A549 (cell line): ENCODE measurements around the gene TMA7B. TPM values are rescaled to one million over a fixed set of nuclear protein-coding genes. Genes with fewer than 3 reads are reported as not detected.
"Not testable (repeated sequence)": the region's sequence is repeated elsewhere in the genome, so short reads cannot be mapped to it uniquely, and the experiment has no call there.

Source experiments
- ATAC-seq, 2 experiments: fragments of 200-7000 bp in 1 of 2; fragments of >200 bp in 1 of 2; cut with Nextera tagmentation in 1 of 2; cut with Tn5 transposase in 1 of 2; 3 replicates each; pipeline versions ENCODE4 v1.8.0 to v1.9.1; 2018 to 2020; ENCODE audit warnings: mild to moderate bottlenecking in 1 of 2, moderate library complexity in 1 of 2
- CTCF ChIA-PET: fragments of 300-600 bp; sonication (Branson Sonifier 250); formaldehyde crosslinking; extraction: SDS; loops from one replicate; lab custom pipeline; 2021; ENCODE audit warnings: antibody characterized with exemption, inconsistent platforms; lab: Yijun Ruan, JAX
- POLR2A ChIA-PET: fragments of 350-600 bp; formaldehyde crosslinking; extraction: SDS; loops from one replicate; lab custom pipeline; 2021; ENCODE audit warnings: antibody characterized with exemption, inconsistent platforms; lab: Yijun Ruan, JAX
- DNase-seq, 2 experiments: peaks; one replicate each; pipeline versions ENCODE4 v3.0.0 to v3.0.0-alpha.2; 2011 to 2016; ENCODE audit warnings: low read depth in 1 of 2, low spot score in 1 of 2
- FAIRE-seq: peaks from 2 replicates; lab custom pipeline; 2011; peaks lifted over from hg19 to GRCh38; lab: Jason Lieb, UNC
- H3K27ac ChIP-seq, 2 experiments: fragments of >200 bp; sonication (Bioruptor Twin); formaldehyde crosslinking; 3 replicates each; pipeline ENCODE4 v1.5.1; 2016 to 2017
- H3K4me1 ChIP-seq: fragments of >200 bp; sonication (Bioruptor Twin); formaldehyde crosslinking; 3 replicates; pipeline ENCODE4 v1.6.1; 2016
- H3K4me2 ChIP-seq: fragments of >200 bp; sonication (Bioruptor Twin); formaldehyde crosslinking; 3 replicates; pipeline ENCODE4 v1.6.1; 2016
- H3K4me3 ChIP-seq: fragments of >200 bp; sonication (Bioruptor Twin); formaldehyde crosslinking; 3 replicates; pipeline ENCODE4 v1.5.1; 2016
- H3K9me3 ChIP-seq: fragments of >200 bp; sonication (Bioruptor Twin); formaldehyde crosslinking; 3 replicates; pipeline ENCODE4 v1.6.1; 2016
- ATOH8 ChIP-seq: fragments of 250-450 bp; sonication (Bioruptor Pico); IDR thresholded peaks from 2 replicates; pipeline ENCODE4 v1.5.0; 2020; ENCODE audit warnings: low read depth, mild to moderate bottlenecking, moderate library complexity
- CEBPB ChIP-seq, 2 experiments: fragments of >200 bp in 1 of 2; sonication (Bioruptor Twin) in 1 of 2; formaldehyde crosslinking in 1 of 2; IDR thresholded peaks; 2 replicates each; pipeline ENCODE4 v1.6.1; 2012 to 2016
- CHD2 ChIP-seq: fragments of 150-350 bp; IDR thresholded peaks from 2 replicates; pipeline ENCODE4 v1.6.1; 2014; ENCODE audit warnings: low read length; ENCODE audit not compliant: partially characterized antibody
- CHD4 ChIP-seq: fragments of 200-600 bp; sonication (generic); IDR thresholded peaks from 2 replicates; pipeline ENCODE4 v1.6.1; 2016; ENCODE audit warnings: antibody characterized with exemption, mild to moderate bottlenecking, borderline replicate concordance
- ELK1 ChIP-seq: fragments of 150-350 bp; IDR thresholded peaks from 2 replicates; pipeline ENCODE4 v1.6.1; 2014; ENCODE audit warnings: low read depth, mild to moderate bottlenecking, low read length
- EP300 ChIP-seq, 2 experiments: fragments of >200 bp; sonication (Bioruptor Twin); formaldehyde crosslinking; IDR thresholded peaks; 2 replicates in 1 of 2; 3 replicates in 1 of 2; pipeline ENCODE4 v1.6.1; 2016 to 2017
- FOXS1 ChIP-seq: fragments of 250-450 bp; sonication (Bioruptor Pico); IDR thresholded peaks from 2 replicates; pipeline ENCODE4 v1.5.0; 2020; ENCODE audit warnings: mild to moderate bottlenecking, moderate library complexity
- HEYL ChIP-seq: fragments of 250-450 bp; sonication (Bioruptor Pico); IDR thresholded peaks from 2 replicates; pipeline ENCODE4 v1.8.0; 2021; ENCODE audit warnings: mild to moderate bottlenecking, moderate library complexity
- HOXB13 ChIP-seq: fragments of 250-450 bp; sonication (Bioruptor Pico); IDR thresholded peaks from 2 replicates; pipeline ENCODE4 v1.5.0; 2020; ENCODE audit warnings: low read depth, mild to moderate bottlenecking, moderate library complexity
- JUN ChIP-seq, 2 experiments: fragments of >200 bp; sonication (Bioruptor Twin); formaldehyde crosslinking; IDR thresholded peaks; 2 replicates in 1 of 2; 3 replicates in 1 of 2; pipeline ENCODE4 v1.6.1; 2016 to 2017
- KDM1A ChIP-seq: fragments of 200-600 bp; sonication (generic); IDR thresholded peaks from 2 replicates; pipeline ENCODE4 v1.6.1; 2016; ENCODE audit warnings: low read depth, mild to moderate bottlenecking
- NFE2L2 ChIP-seq: fragments of 150-350 bp; conservative IDR thresholded peaks from 2 replicates; pipeline ENCODE4 v1.6.1; 2014; ENCODE audit warnings: low read length
- PHF8 ChIP-seq: fragments of 200-600 bp; sonication (generic); IDR thresholded peaks from 2 replicates; pipeline ENCODE4 v1.6.1; 2016; ENCODE audit warnings: low read depth, mild to moderate bottlenecking, antibody characterized with exemption, moderate library complexity, borderline replicate concordance
- RFX5 ChIP-seq: fragments of 450-650 bp; IDR thresholded peaks from 2 replicates; pipeline ENCODE4 v1.7.1; 2014; ENCODE audit warnings: antibody characterized with exemption, mild to moderate bottlenecking, moderate library complexity
- SREBF2 ChIP-seq: fragments of 450-650 bp; IDR thresholded peaks from 2 replicates; pipeline ENCODE4 v1.6.1; 2014; ENCODE audit warnings: mild to moderate bottlenecking, moderate library complexity
- ZFP36 ChIP-seq: fragments of 450-650 bp; IDR thresholded peaks from 2 replicates; pipeline ENCODE4 v1.6.1; 2014; ENCODE audit warnings: borderline replicate concordance; ENCODE audit not compliant: partially characterized antibody
- WGBS: methylation state at CpG from one replicate; pipeline ENCODE4 v1.1.6; 2017; ENCODE audit errors: missing lambda C conversion rate; 5-methylcytosine and 5-hydroxymethylcytosine counted together
- polyA plus RNA-seq, 4 experiments: library from polyadenylated mRNA; depleted of rRNA in 3 of 4; stranded (reverse); fragments of >200 nt; fragmentation: RNase III in 1 of 4; extraction: RNeasy Plus Mini Kit Qiagen cat#74134 plus additional on column Dnase treatment in 1 of 4; gene quantifications; 2 replicates in 3 of 4; 3 replicates in 1 of 4; pipeline ENCODE4 v1.2.3, GENCODE V29; 2011 to 2017
- TF ChIP-seq, protein P1 (sequence below): IDR thresholded peaks from 2 replicates; pipeline ENCODE4 v1.6.1; 2012; ENCODE audit warnings: low read depth, borderline replicate concordance
- TF ChIP-seq, protein P2 (sequence below): fragments of >200 bp; sonication (Bioruptor Twin); formaldehyde crosslinking; IDR thresholded peaks from 3 replicates; pipeline ENCODE4 v1.5.1; 2016

The TMA7B gene
- polyA plus RNA-seq, 2 of the 4 experiments (the other 2 are of a cell fraction): not detected

GRCh38 chr22:39992088-39992826, 32.1 kb downstream of the TMA7B start:
- ChIA-PET CTCF (interaction anchor here (0.9 kb wide), 1 partner anchor 10 kb away, joined by 3 read pairs; no protein-coding TSS in a partner anchor), POLR2A (no interaction called here)
- Histone ChIP-seq H3K4me1 (peaks cover 5% of the 10 kb centered on the region; the same call in 1 of the 3 replicates), H3K4me2 (no peak overlapping the region), H3K4me3 (no peak overlapping the region), H3K9me3 (no peaks in the 10 kb centered on the region), H3K27ac (no peak overlapping the region)
- FAIRE-seq: no peak
- ATAC-seq: no peak
- no peak for TF ChIP-seq KDM1A
- TF ChIP-seq ZFP36: no peak
- TF ChIP-seq PHF8: no peak
- no peak for TF ChIP-seq FOXS1 (CRISPR knock-in tag)
- no peak for TF ChIP-seq RFX5
- TF ChIP-seq SREBF2: no peak
- TF ChIP-seq ELK1: no peak
- TF ChIP-seq CHD2: no peak
- no peak for TF ChIP-seq CHD4
- TF ChIP-seq EP300 (IDR thresholded peaks at IDR 0.05): no peak
- no peak for TF ChIP-seq HOXB13 (CRISPR knock-in tag)
- TF ChIP-seq, protein P1, sequence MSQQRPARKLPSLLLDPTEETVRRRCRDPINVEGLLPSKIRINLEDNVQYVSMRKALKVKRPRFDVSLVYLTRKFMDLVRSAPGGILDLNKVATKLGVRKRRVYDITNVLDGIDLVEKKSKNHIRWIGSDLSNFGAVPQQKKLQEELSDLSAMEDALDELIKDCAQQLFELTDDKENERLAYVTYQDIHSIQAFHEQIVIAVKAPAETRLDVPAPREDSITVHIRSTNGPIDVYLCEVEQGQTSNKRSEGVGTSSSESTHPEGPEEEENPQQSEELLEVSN: no peak
- WGBS: 52% methylated on average over 5 of the region's 5 CpGs
- no peak for DNase-seq

- H3K9me3 ChIP-seq, DNase-seq, H3K4me3 ChIP-seq, H3K4me1 ChIP-seq, FAIRE-seq, CTCF ChIA-PET, ATAC-seq, H3K4me2 ChIP-seq, POLR2A ChIA-PET, H3K27ac ChIP-seq: not testable (repeated sequence)
- 74% methylated on average over 7 of the region's 7 CpGs for WGBS
Observed at GRCh38 chr22:39992894-39993293, 32.7 kb downstream of the TMA7B start.

DNA sequence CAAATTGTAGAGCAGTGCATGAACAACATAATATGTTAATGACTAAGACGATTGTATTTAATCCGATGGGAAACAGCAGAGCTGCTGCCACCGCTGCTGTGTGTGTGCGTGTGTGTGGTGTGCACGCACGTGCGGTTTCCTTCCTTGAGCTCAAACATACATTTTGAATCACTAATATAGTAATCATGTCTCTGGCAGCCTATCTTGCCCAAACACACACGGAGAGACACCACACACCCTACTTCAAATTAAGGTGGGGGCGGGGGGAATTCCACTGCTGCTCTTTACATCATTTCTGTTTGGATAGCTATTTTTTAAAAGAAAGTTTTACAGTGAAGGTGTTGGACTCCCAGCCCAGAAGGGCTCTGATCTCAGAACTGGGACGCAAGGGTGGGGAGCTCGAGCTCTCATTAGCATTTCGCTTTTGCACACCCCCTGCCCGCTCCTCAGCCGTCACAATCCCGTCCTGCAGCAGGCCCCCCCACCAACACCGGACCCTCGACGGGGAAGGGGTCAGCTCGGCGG, 33.9 kb downstream of the TMA7B start:
- H3K4me3 ChIP-seq: no peak overlapping the region
- H3K4me1 ChIP-seq: peaks cover 21% of the 10 kb centered on the region; the same call in 2 of the 3 replicates
- no peak overlapping the region for H3K4me2 ChIP-seq
- CTCF ChIA-PET: interaction anchor here (1.0 to 1.8 kb wide), 3 partner anchors 29 to 460 kb away, joined by 4 to 5 read pairs (median 4); no protein-coding TSS in a partner anchor
- no peak for ATAC-seq
- 85% methylated on average over 13 of the region's 20 CpGs for WGBS
- POLR2A ChIA-PET: no interaction called here
- no peaks in the 10 kb centered on the region for H3K9me3 ChIP-seq
- no peak for TF ChIP-seq PHF8
- no peak for TF ChIP-seq SREBF2
- TF ChIP-seq JUN (IDR thresholded peaks at IDR 0.05): no peak
- no peak for TF ChIP-seq NFE2L2
- no peak for TF ChIP-seq CEBPB (IDR thresholded peaks at IDR 0.05)
- TF ChIP-seq EP300 (IDR thresholded peaks at IDR 0.05): no peak
- no peak for TF ChIP-seq ELK1
- TF ChIP-seq, protein P2, sequence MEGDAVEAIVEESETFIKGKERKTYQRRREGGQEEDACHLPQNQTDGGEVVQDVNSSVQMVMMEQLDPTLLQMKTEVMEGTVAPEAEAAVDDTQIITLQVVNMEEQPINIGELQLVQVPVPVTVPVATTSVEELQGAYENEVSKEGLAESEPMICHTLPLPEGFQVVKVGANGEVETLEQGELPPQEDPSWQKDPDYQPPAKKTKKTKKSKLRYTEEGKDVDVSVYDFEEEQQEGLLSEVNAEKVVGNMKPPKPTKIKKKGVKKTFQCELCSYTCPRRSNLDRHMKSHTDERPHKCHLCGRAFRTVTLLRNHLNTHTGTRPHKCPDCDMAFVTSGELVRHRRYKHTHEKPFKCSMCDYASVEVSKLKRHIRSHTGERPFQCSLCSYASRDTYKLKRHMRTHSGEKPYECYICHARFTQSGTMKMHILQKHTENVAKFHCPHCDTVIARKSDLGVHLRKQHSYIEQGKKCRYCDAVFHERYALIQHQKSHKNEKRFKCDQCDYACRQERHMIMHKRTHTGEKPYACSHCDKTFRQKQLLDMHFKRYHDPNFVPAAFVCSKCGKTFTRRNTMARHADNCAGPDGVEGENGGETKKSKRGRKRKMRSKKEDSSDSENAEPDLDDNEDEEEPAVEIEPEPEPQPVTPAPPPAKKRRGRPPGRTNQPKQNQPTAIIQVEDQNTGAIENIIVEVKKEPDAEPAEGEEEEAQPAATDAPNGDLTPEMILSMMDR: no peak
- TF ChIP-seq, protein P1: no peak
- no peak for TF ChIP-seq ATOH8 (CRISPR knock-in tag)
- no peak for TF ChIP-seq HEYL (CRISPR knock-in tag)
- H3K27ac ChIP-seq: no peak overlapping the region
- DNase-seq: no peak
- FAIRE-seq: no peak
